CD14-positive monocyte (primary cell): ENCODE data around the gene ECHDC3. TPM values are rescaled to one million over a fixed set of nuclear protein-coding genes. Genes with fewer than 3 reads are reported as not detected.

ENCODE experiments used
- DNase-seq, 3 donors: peaks; one replicate each; pipeline ENCODE4 v3.0.0-alpha.2; 2011 to 2022
- H2AFZ ChIP-seq: 2 replicates; pipeline ENCODE4 v1.6.0; 2012; ENCODE audit warnings: mild to moderate bottlenecking, low read depth, low read length, inconsistent platforms; ENCODE audit not compliant: insufficient read depth, poor library complexity, severe bottlenecking
- H3K27ac ChIP-seq, 2 donors: 1 replicate in 1 of 2; 2 replicates in 1 of 2; pipeline ENCODE4 v1.5.1; 2012 to 2013; ENCODE audit warnings: low read length in 2 of 2, control low read depth in 1 of 2, inconsistent platforms in 1 of 2, low read depth in 1 of 2, mild to moderate bottlenecking in 1 of 2
- H3K27me3 ChIP-seq, 2 donors: one replicate each; pipeline versions ENCODE4 v1.6.0 to v1.6.1; 2011 to 2013; ENCODE audit warnings: low read length in 2 of 2; ENCODE audit not compliant: control insufficient read depth in 2 of 2, insufficient read depth in 2 of 2
- H3K36me3 ChIP-seq, 2 donors: replicated peaks in 1 of 2; 1 replicate in 1 of 2; 2 replicates in 1 of 2; pipeline versions ENCODE4 v1.5.1 to v1.6.1; 2012 to 2013; ENCODE audit warnings: low read length in 2 of 2, control low read depth in 1 of 2, inconsistent platforms in 1 of 2, mild to moderate bottlenecking in 1 of 2; ENCODE audit not compliant: insufficient read depth in 2 of 2, control insufficient read depth in 1 of 2
- H3K4me1 ChIP-seq, 2 donors: 1 replicate in 1 of 2; 2 replicates in 1 of 2; pipeline versions ENCODE4 v1.5.1 to v1.6.1; 2012 to 2013; ENCODE audit warnings: low read length in 2 of 2, control low read depth in 1 of 2, inconsistent platforms in 1 of 2, mild to moderate bottlenecking in 1 of 2, moderate library complexity in 1 of 2; ENCODE audit not compliant: insufficient read depth in 2 of 2, control insufficient read depth in 1 of 2
- H3K4me2 ChIP-seq: replicated peaks from 2 replicates; pipeline ENCODE3; 2012; ENCODE audit warnings: low read length, moderate library complexity, mild to moderate bottlenecking; ENCODE audit not compliant: poor library complexity, severe bottlenecking; ENCODE audit errors: extremely low read depth
- H3K4me3 ChIP-seq, 3 experiments: fragments of 200-600 bp in 1 of 3; sonication (generic) in 1 of 3; replicated peaks in 1 of 3; 1 replicate in 2 of 3; 2 replicates in 1 of 3; pipeline ENCODE4 v1.5.1; 2011 to 2013; ENCODE audit warnings: low read length in 3 of 3, mild to moderate bottlenecking in 3 of 3, control low read depth in 2 of 3, low read depth in 2 of 3, inconsistent platforms in 1 of 3, moderate library complexity in 1 of 3
- H3K79me2 ChIP-seq: 2 replicates; pipeline ENCODE4 v1.6.0; 2012; ENCODE audit warnings: mild to moderate bottlenecking, control low read depth, inconsistent platforms, low read length, moderate library complexity; ENCODE audit not compliant: insufficient read depth
- H3K9ac ChIP-seq: 2 replicates; pipeline ENCODE4 v1.6.0; 2017; ENCODE audit warnings: low read length, mild to moderate bottlenecking; ENCODE audit not compliant: insufficient read depth, poor library complexity, severe bottlenecking
- H3K9me3 ChIP-seq, 2 donors: replicated peaks in 1 of 2; 1 replicate in 1 of 2; 2 replicates in 1 of 2; pipeline versions ENCODE4 v1.5.1 to v1.6.1; 2012 to 2013; ENCODE audit warnings: low read length in 2 of 2, control low read depth in 1 of 2; ENCODE audit not compliant: control insufficient read depth in 1 of 2, insufficient read depth in 1 of 2
- H4K20me1 ChIP-seq: 2 replicates; pipeline ENCODE4 v1.6.0; 2012; ENCODE audit warnings: mild to moderate bottlenecking, low read length, control low read depth, moderate library complexity; ENCODE audit not compliant: insufficient read depth
- H3K27ac Mint-ChIP-seq, 7 donors: one replicate each; pipeline ENCODE4 v1.8.0; 2020; ENCODE audit warnings: mild to moderate bottlenecking in 7 of 7, mixed read lengths in 7 of 7, moderate library complexity in 6 of 7, inconsistent platforms in 2 of 7
- H3K27me3 Mint-ChIP-seq, 3 donors: one replicate each; pipeline ENCODE4 v1.8.0; 2021 to 2022; ENCODE audit warnings: low read depth in 3 of 3, mild to moderate bottlenecking in 3 of 3, mixed read lengths in 3 of 3, moderate library complexity in 3 of 3, inconsistent platforms in 1 of 3
- H3K36me3 Mint-ChIP-seq, 2 donors: one replicate each; pipeline ENCODE4 v1.8.0; 2020; ENCODE audit warnings: mixed read lengths in 2 of 2, inconsistent platforms in 1 of 2, mild to moderate bottlenecking in 1 of 2
- H3K4me1 Mint-ChIP-seq: one replicate; pipeline ENCODE4 v1.8.0; 2020; ENCODE audit warnings: mild to moderate bottlenecking, mixed read lengths
- H3K4me3 Mint-ChIP-seq, 2 donors: one replicate each; pipeline ENCODE4 v1.8.0; 2020; ENCODE audit warnings: mild to moderate bottlenecking in 2 of 2, mixed read lengths in 2 of 2, moderate library complexity in 1 of 2
- H3K9me3 Mint-ChIP-seq, 7 donors: one replicate each; pipeline ENCODE4 v1.8.0; 2020 to 2022; ENCODE audit warnings: mixed read lengths in 7 of 7, mild to moderate bottlenecking in 6 of 7, moderate library complexity in 6 of 7, inconsistent platforms in 2 of 7
- WGBS: methylation state at CpG from one replicate; pipeline ENCODE4 v1.1.5; 2013; ENCODE audit warnings: missing lambda C conversion rate; ENCODE audit not compliant: insufficient coverage; 5-methylcytosine and 5-hydroxymethylcytosine counted together
- intact Hi-C, 2 donors: fragments of 100-400 bp; cut with micrococcal nuclease; formaldehyde crosslinking; loops; one replicate each; pipeline versions ENCODE4 v1.15.0 to v1.15.1; 2023
- polyA plus RNA-seq, 3 donors: library from polyadenylated mRNA; depleted of rRNA in 1 of 3; unstranded in 2 of 3; stranded (reverse) in 1 of 3; fragments of 300-500 nt in 2 of 3; fragments of >200 nt in 1 of 3; fragmentation: Illumina TruSeq in 2 of 3; gene quantifications; 1 replicate in 2 of 3; 2 replicates in 1 of 3; pipeline ENCODE4 v1.2.3, GENCODE V29; 2012 to 2021
- TF ChIP-seq, protein P1 (sequence below): fragments of 200-600 bp; IDR thresholded peaks from one replicate; pipeline ENCODE4 v1.8.0; 2022; ENCODE audit warnings: antibody characterized with exemption, mild to moderate bottlenecking

The ECHDC3 gene
- polyA plus RNA-seq, 3 donors = 9.2 to 10.6 (median 9.4) TPM

DNA sequence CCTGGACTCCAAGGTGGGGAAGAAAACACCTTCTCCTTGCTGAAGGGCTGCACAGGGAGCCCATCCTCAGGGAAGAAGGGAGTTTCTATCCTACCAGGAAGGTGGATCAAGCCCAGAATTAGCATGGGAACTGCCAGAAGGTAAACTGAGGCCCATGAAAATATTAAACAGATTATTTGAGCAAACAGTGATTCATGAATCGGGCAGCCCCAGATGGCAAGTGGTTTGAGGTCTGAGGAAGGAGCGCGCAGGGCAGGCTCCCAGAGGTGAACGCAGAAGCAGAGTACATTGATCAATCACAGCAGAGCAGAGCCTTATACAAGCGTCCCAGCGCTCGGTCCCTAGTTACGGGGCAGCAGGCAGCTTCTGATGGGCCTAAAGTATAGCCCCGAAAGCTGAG, 45.2 kb downstream of the ECHDC3 start:
- Histone ChIP-seq H3K9me3 (no peaks in the 10 kb centered on the region), H3K36me3 (no peaks in the 10 kb centered on the region), H3K4me2 (no peak overlapping the region), H3K4me1 (no peaks in the 10 kb centered on the region), H3K27ac (no peak overlapping the region), H3K27me3 (no peaks in the 10 kb centered on the region), H3K4me3 (no peak overlapping the region), H3K9ac (no peak overlapping the region), H2AFZ (no peak overlapping the region), H3K79me2 (no peaks in the 10 kb centered on the region), H4K20me1 (no peaks in the 10 kb centered on the region)
- WGBS = 100% methylated on average over 6 of the region's 9 CpGs
- H3K36me3 Mint-ChIP-seq = no peaks in the 10 kb centered on the region
- H3K27me3 Mint-ChIP-seq = peaks cover 0 to 11% (median 1%) of the 10 kb centered on the region in 3 donors
- no peak for DNase-seq
- H3K9me3 Mint-ChIP-seq = peaks cover 0 to 3% (median 0%) of the 10 kb centered on the region in 7 donors
- intact Hi-C loops = loop anchor here in 1 of 2 donors (5.0 kb wide), 1 partner anchor 200 kb away; no protein-coding TSS in a partner anchor
- peaks cover 6% of the 10 kb centered on the region for H3K4me1 Mint-ChIP-seq
- peak overlapping the region in 1 of 2 donors; percentile 7 for H3K4me3 Mint-ChIP-seq
- no peak overlapping the region for H3K27ac Mint-ChIP-seq
- TF ChIP-seq, protein P1, sequence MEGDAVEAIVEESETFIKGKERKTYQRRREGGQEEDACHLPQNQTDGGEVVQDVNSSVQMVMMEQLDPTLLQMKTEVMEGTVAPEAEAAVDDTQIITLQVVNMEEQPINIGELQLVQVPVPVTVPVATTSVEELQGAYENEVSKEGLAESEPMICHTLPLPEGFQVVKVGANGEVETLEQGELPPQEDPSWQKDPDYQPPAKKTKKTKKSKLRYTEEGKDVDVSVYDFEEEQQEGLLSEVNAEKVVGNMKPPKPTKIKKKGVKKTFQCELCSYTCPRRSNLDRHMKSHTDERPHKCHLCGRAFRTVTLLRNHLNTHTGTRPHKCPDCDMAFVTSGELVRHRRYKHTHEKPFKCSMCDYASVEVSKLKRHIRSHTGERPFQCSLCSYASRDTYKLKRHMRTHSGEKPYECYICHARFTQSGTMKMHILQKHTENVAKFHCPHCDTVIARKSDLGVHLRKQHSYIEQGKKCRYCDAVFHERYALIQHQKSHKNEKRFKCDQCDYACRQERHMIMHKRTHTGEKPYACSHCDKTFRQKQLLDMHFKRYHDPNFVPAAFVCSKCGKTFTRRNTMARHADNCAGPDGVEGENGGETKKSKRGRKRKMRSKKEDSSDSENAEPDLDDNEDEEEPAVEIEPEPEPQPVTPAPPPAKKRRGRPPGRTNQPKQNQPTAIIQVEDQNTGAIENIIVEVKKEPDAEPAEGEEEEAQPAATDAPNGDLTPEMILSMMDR = no peak

DNA sequence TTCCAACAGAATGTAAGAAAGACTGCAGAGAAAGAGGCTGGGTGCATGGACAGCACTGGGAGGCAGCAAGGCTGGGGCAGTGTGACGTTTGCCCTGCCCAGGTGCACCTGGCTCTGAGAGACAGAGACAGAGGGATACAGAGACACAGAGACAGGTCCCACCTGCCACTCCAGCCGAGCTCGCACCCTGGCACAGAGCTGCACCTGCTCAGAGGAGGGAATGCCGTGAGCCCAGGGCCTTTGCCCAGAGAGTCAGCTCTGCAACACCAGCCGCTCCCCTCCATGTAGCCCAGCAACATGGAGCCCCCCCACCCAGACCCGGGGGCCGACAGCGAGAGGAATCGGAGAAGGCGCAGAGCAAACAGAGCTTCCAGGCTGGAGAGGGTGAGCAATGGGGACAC, 45.7 kb downstream of the ECHDC3 start:
- H3K27me3 ChIP-seq = no peaks in the 10 kb centered on the region
- intact Hi-C loops = loop anchor here in 1 of 2 donors (5.0 kb wide), 1 partner anchor 199 kb away; no protein-coding TSS in a partner anchor
- Mint-ChIP-seq H3K27me3 (peaks cover 0 to 11% (median 1%) of the 10 kb centered on the region in 3 donors), H3K4me1 (peaks cover 2% of the 10 kb centered on the region), H3K4me3 (no peak overlapping the region), H3K27ac (no peak overlapping the region), H3K9me3 (peaks cover 0 to 3% (median 0%) of the 10 kb centered on the region in 7 donors), H3K36me3 (no peaks in the 10 kb centered on the region)
- H3K9me3 ChIP-seq = no peaks in the 10 kb centered on the region
- 96% methylated on average over 3 of the region's 10 CpGs for WGBS
- H3K4me2 ChIP-seq = no peak overlapping the region
- no peak overlapping the region for H3K27ac ChIP-seq
- H2AFZ ChIP-seq = no peak overlapping the region
- H4K20me1 ChIP-seq = no peaks in the 10 kb centered on the region
- H3K4me1 ChIP-seq = no peaks in the 10 kb centered on the region
- H3K36me3 ChIP-seq = no peaks in the 10 kb centered on the region
- H3K9ac ChIP-seq = no peak overlapping the region
- TF ChIP-seq, protein P1 = no peak
- H3K79me2 ChIP-seq = no peaks in the 10 kb centered on the region
- no peak overlapping the region for H3K4me3 ChIP-seq
- DNase-seq = no peak
